Endothelial cell of umbilical vein (primary cell): ENCODE measurements around the gene BCR.
"Not testable (repeated sequence)": the region's sequence is repeated elsewhere in the genome, so short reads cannot be mapped to it uniquely, and the experiment has no call there.

Experiments used
- CTCF ChIP-seq, 2 donors: IDR thresholded peaks; 1 replicate in 1 of 2; 2 replicates in 1 of 2; pipeline ENCODE4 v1.5.1; 2011; ENCODE audit warnings: low read length in 2 of 2, mild to moderate bottlenecking in 2 of 2, moderate library complexity in 2 of 2, control low read depth in 1 of 2, inconsistent platforms in 1 of 2, low read depth in 1 of 2; ENCODE audit not compliant: insufficient read depth in 1 of 2; ENCODE audit errors: extremely low read depth in 1 of 2
- POLR2A ChIP-seq: IDR thresholded peaks from 2 replicates; pipeline ENCODE4 v1.6.1; 2012; ENCODE audit warnings: low read depth, mild to moderate bottlenecking, control low read depth, low read length
- TF ChIP-seq, protein P1 (sequence below): IDR thresholded peaks from 2 replicates; pipeline ENCODE4 v1.6.1; 2011; ENCODE audit not compliant: insufficient read depth, insufficient read length

DNA sequence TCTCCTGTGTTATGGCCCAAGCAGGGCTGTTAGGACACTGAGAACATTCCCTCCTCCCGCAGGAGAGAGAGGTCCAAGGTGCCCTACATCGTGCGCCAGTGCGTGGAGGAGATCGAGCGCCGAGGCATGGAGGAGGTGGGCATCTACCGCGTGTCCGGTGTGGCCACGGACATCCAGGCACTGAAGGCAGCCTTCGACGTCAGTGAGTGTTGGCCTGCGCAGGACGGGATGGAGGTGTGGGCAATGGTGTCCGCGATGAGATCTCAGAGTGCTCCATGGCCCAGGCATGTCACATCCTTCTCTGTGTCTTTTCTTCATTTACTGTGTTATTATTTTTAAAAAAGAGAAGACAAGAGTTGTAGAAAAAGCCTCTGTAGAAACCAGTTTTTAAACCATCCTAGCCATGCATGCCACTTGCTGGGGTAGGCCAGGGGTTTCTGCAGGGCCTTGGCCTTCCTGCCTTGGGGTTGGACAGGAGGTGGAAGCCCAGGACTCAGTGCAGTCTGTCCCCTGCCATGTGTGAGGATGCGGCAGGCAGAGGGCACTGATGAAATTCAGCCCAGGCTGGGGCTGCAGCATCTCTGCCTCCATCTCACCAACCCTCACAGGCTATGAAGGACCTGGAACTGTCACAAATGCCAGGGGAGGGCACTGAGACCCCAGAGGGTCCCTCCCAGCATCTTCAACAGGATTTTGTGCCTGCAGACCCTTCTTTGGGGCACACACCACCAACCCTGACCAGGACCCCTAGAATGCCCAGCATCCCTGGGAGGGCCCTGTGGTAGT is 131.5 kb downstream of the BCR start:
- not testable (repeated sequence) for TF ChIP-seq CTCF (IDR thresholded peaks at IDR 0.05; ENCODE audit: extremely low read depth in 1 of 2, insufficient read depth in 1 of 2, low read depth in 1 of 2, low read length in 2 of 2); POLR2A
- TF ChIP-seq, protein P1, sequence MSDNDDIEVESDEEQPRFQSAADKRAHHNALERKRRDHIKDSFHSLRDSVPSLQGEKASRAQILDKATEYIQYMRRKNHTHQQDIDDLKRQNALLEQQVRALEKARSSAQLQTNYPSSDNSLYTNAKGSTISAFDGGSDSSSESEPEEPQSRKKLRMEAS, result not testable (repeated sequence)
